SK-N-SH (cell line): ENCODE data around the gene FOXB1. TPM values are rescaled to one million over a fixed set of nuclear protein-coding genes. Genes with fewer than 3 reads are reported as not detected.
A peak's percentile ranks its signal among the peaks of the same experiment; 100 is the strongest.

ENCODE experiments used
- CTCF ChIA-PET: fragments of 300-600, 350-600 bp; formaldehyde crosslinking; extraction: SDS; loops from one replicate; lab custom pipeline; 2021; lab: Yijun Ruan, JAX
- POLR2A ChIA-PET: fragments of 350-600 bp; sonication (Branson Sonifier 250); formaldehyde crosslinking; extraction: SDS; loops from one replicate; lab custom pipeline; 2020; ENCODE audit warnings: antibody characterized with exemption, inconsistent platforms; lab: Yijun Ruan, JAX
- DNase-seq: peaks from one replicate; pipeline ENCODE4 v3.0.0; 2012
- H2AFZ ChIP-seq: fragments of 200-600 bp; sonication (generic); 2 replicates; pipeline ENCODE4 v1.8.1; 2016; ENCODE audit warnings: antibody characterized with exemption, mild to moderate bottlenecking, low read depth
- H3F3A ChIP-seq: fragments of 200-600 bp; sonication (generic); replicated peaks from 2 replicates; pipeline ENCODE3; 2016; ENCODE audit warnings: antibody characterized with exemption, mild to moderate bottlenecking; ENCODE audit not compliant: insufficient read depth
- H3K27ac ChIP-seq, 2 experiments: fragments of 200-500 bp in 1 of 2; fragments of 200-600 bp in 1 of 2; sonication (Bioruptor generic) in 1 of 2; sonication (generic), shearing (Covaris generic) in 1 of 2; 2 replicates each; pipeline versions ENCODE4 v1.5.1 to v1.6.1; 2014 to 2016; ENCODE audit warnings: low read depth in 2 of 2, inconsistent platforms in 1 of 2, low read length in 1 of 2, mild to moderate bottlenecking in 1 of 2, mixed read lengths in 1 of 2
- H3K27me3 ChIP-seq: fragments of 200-600 bp; sonication (generic), shearing (Covaris generic); 2 replicates; pipeline ENCODE4 v1.6.1; 2016; ENCODE audit warnings: mixed run types; ENCODE audit not compliant: insufficient read depth
- H3K36me3 ChIP-seq, 2 experiments: fragments of 200-500 bp in 1 of 2; fragments of 200-600 bp in 1 of 2; sonication (Bioruptor generic) in 1 of 2; sonication (generic) in 1 of 2; replicated peaks in 1 of 2; 2 replicates each; pipeline versions ENCODE3 to v1.5.1; 2014 to 2016; ENCODE audit warnings: low read length in 1 of 2, mild to moderate bottlenecking in 1 of 2; ENCODE audit not compliant: insufficient read depth in 2 of 2, control insufficient read depth in 1 of 2
- H3K4me1 ChIP-seq, 2 experiments: fragments of 200-500 bp in 1 of 2; fragments of 200-600 bp in 1 of 2; sonication (Bioruptor generic) in 1 of 2; sonication (generic), shearing (Covaris generic) in 1 of 2; 2 replicates each; pipeline versions ENCODE4 v1.5.1 to v1.6.1; 2014 to 2016; ENCODE audit warnings: low read depth in 1 of 2, low read length in 1 of 2, mixed run types in 1 of 2; ENCODE audit not compliant: insufficient read depth in 2 of 2, control insufficient read depth in 1 of 2
- H3K4me2 ChIP-seq: fragments of 200-600 bp; sonication (generic), shearing (Covaris generic); 2 replicates; pipeline ENCODE4 v1.6.1; 2017; ENCODE audit warnings: mixed run types
- H3K4me3 ChIP-seq, 2 experiments: fragments of 200-500 bp in 1 of 2; fragments of 200-600 bp in 1 of 2; sonication (Bioruptor generic) in 1 of 2; sonication (generic), shearing (Covaris generic) in 1 of 2; 2 replicates each; pipeline versions ENCODE4 v1.5.1 to v1.8.1; 2014 to 2016; ENCODE audit warnings: low read depth in 2 of 2, inconsistent platforms in 1 of 2, low read length in 1 of 2, mild to moderate bottlenecking in 1 of 2, mixed read lengths in 1 of 2, moderate library complexity in 1 of 2
- H3K79me2 ChIP-seq: fragments of 200-600 bp; sonication (generic); 2 replicates; pipeline ENCODE4 v1.8.1; 2017; ENCODE audit warnings: mild to moderate bottlenecking; ENCODE audit not compliant: insufficient read depth
- H3K9ac ChIP-seq: fragments of 200-600 bp; sonication (generic); 2 replicates; pipeline ENCODE4 v1.6.1; 2017; ENCODE audit warnings: mixed run types
- H3K9me2 ChIP-seq: fragments of 200-600 bp; sonication (generic); 2 replicates; pipeline ENCODE4 v1.6.1; 2017; ENCODE audit warnings: mixed run types
- H3K9me3 ChIP-seq: fragments of 200-600 bp; sonication (generic); 2 replicates; pipeline ENCODE4 v1.6.1; 2017; ENCODE audit warnings: mixed run types, mild to moderate bottlenecking, moderate library complexity
- H4K20me1 ChIP-seq: fragments of 200-600 bp; sonication (generic); 2 replicates; pipeline ENCODE4 v1.6.1; 2017; ENCODE audit warnings: mild to moderate bottlenecking, mixed run types; ENCODE audit not compliant: insufficient read depth
- CHD2 ChIP-seq: fragments of 150-350 bp; IDR thresholded peaks from 2 replicates; pipeline ENCODE4 v1.6.1; 2018; ENCODE audit warnings: low read length; ENCODE audit not compliant: partially characterized antibody
- EZH2phosphoT487 ChIP-seq: fragments of 200-600 bp; sonication (generic); IDR thresholded peaks from 2 replicates; pipeline ENCODE4 v1.6.1; 2017; ENCODE audit warnings: low read depth, mixed run types, mild to moderate bottlenecking, antibody characterized with exemption, moderate library complexity, borderline replicate concordance
- RFX5 ChIP-seq: IDR thresholded peaks from 2 replicates; pipeline ENCODE4 v1.6.1; 2012; ENCODE audit warnings: mild to moderate bottlenecking, improper control_type of control experiment, low read length
- WGBS: methylation state at CpG from one replicate; pipeline ENCODE4 v1.1.6; 2017; ENCODE audit warnings: low lambda C conversion rate; 5-methylcytosine and 5-hydroxymethylcytosine counted together
- polyA plus RNA-seq, 3 experiments: library from polyadenylated mRNA; depleted of rRNA; stranded (reverse); fragments of >200 nt; gene quantifications; 2 replicates each; pipeline ENCODE4 v1.2.3, GENCODE V29; 2012
- TF ChIP-seq, protein P1 (sequence below): IDR thresholded peaks from 2 replicates; pipeline ENCODE4; 2012
- TF ChIP-seq, protein P2 (sequence below): fragments of 150-350 bp; IDR thresholded peaks from 2 replicates; pipeline ENCODE4 v1.6.1; 2017; ENCODE audit warnings: antibody characterized with exemption, low read length, low read depth, borderline replicate concordance

Gene FOXB1
- polyA plus RNA-seq, 1 of the 3 experiments (the other 2 are of a cell fraction): not detected

DNA sequence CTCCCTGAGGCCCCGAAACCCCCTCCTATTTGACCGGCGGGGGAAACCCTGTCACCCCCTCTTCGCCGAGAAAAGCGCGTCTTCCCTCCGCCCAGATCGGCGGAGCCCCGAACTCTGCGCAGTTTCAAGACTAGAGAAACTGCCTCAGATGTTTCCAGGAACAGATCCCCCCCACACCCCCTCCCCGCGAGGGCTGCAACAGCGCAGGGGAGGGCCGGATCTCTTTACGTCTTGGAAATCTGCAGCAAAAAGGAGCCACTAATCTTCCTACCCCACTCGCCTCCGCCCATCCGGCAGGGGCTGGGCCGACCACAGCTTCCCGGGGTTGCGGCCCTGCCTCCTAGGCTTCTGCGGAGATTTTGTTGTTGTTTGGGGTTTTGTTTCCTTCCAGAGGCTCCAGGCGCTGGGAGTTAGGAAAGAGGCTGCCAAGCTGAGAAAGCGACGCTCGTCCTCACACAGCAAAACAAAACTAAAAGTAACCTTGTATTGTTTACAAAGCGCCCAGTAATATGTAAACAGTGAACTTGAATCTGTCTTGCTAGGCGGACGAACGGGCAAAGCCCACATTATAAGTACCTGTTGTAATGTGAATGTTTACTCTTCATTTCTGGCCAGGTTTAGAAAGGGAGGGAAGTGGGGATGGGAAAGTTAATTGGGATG is 2.2 kb downstream of the FOXB1 start:
- Histone ChIP-seq H3K9ac (no peak overlapping the region), H4K20me1 (no peaks in the 10 kb centered on the region), H3K79me2 (no peaks in the 10 kb centered on the region), H2AFZ (peak overlapping the region; percentile 67; the same call in 1 of the 2 replicates), H3K4me3 (peak overlapping the region; percentile 41 to 57), H3K9me3 (no peaks in the 10 kb centered on the region), H3K9me2 (no peaks in the 10 kb centered on the region), H3K4me1 (no peaks in the 10 kb centered on the region; a peak in 1 of 4 replicates), H3K27ac (no peak overlapping the region), H3K4me2 (peak overlapping the region; percentile 84), H3F3A (no peaks in the 10 kb centered on the region), H3K27me3 (peaks cover 86% of the 10 kb centered on the region)
- peak; percentile 40 for DNase-seq
- POLR2A ChIA-PET: no interaction called here
- CTCF ChIA-PET: interaction anchor here (1.2 to 1.5 kb wide), 2 partner anchors 19 to 20 kb away, joined by 3 to 5 read pairs; no protein-coding TSS in a partner anchor
- TF ChIP-seq, protein P1, sequence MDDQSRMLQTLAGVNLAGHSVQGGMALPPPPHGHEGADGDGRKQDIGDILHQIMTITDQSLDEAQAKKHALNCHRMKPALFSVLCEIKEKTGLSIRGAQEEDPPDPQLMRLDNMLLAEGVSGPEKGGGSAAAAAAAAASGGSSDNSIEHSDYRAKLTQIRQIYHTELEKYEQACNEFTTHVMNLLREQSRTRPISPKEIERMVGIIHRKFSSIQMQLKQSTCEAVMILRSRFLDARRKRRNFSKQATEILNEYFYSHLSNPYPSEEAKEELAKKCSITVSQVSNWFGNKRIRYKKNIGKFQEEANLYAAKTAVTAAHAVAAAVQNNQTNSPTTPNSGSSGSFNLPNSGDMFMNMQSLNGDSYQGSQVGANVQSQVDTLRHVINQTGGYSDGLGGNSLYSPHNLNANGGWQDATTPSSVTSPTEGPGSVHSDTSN: no peak
- TF ChIP-seq EZH2phosphoT487: 0 out of 2 replicates have a peak, but pooled peaks have one; percentile 2
- TF ChIP-seq, all 33 proteins: peak for 1
- no peaks in the 10 kb centered on the region for H3K36me3 ChIP-seq
- 3% methylated on average over 30 of the region's 32 CpGs for WGBS

DNA sequence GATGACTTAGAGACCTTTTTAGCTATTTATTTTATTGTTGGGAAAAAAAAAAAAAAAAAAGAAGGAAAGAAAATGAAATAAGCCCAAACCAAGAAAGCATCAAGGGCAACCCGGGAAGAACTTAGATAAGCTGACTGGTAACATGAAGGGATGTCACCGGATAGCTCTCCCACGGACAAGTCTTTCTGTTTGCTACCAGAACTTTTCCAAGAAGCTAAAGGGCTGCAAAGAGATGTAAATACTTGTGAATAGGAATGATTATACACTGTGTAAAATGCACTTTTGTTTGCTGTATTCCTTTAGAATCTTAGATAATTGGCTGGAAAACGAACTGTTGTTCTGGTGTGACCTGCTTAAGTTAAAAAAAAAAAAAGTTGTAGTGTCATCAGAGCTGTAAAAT is 2.8 kb downstream of the FOXB1 start:
- no peaks in the 10 kb centered on the region for H3K9me2 ChIP-seq
- no peaks in the 10 kb centered on the region for H4K20me1 ChIP-seq
- H3K4me3 ChIP-seq: peak overlapping the region in 1 of 2 experiments; percentile 57; a peak in 1 of 4 replicates
- no peaks in the 10 kb centered on the region for H3K9me3 ChIP-seq
- H3F3A ChIP-seq: no peaks in the 10 kb centered on the region
- WGBS: 16% methylated on average over 4 of the region's 4 CpGs
- CTCF ChIA-PET: interaction anchor here (1.2 to 1.5 kb wide), 2 partner anchors 19 to 21 kb away, joined by 3 to 5 read pairs; no protein-coding TSS in a partner anchor
- no peak overlapping the region for H3K9ac ChIP-seq
- no peaks in the 10 kb centered on the region for H3K79me2 ChIP-seq
- H2AFZ ChIP-seq: no peak overlapping the region
- no peak for DNase-seq
- TF ChIP-seq CHD2 (no peak), RFX5 (no peak)
- TF ChIP-seq, protein P1: no peak
- TF ChIP-seq, protein P2, sequence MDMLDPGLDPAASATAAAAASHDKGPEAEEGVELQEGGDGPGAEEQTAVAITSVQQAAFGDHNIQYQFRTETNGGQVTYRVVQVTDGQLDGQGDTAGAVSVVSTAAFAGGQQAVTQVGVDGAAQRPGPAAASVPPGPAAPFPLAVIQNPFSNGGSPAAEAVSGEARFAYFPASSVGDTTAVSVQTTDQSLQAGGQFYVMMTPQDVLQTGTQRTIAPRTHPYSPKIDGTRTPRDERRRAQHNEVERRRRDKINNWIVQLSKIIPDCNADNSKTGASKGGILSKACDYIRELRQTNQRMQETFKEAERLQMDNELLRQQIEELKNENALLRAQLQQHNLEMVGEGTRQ: no peak
- H3K4me1 ChIP-seq: no peaks in the 10 kb centered on the region; a peak in 1 of 4 replicates
- POLR2A ChIA-PET: no interaction called here
- H3K36me3 ChIP-seq: no peaks in the 10 kb centered on the region
- H3K4me2 ChIP-seq: no peak overlapping the region
- peaks cover 86% of the 10 kb centered on the region for H3K27me3 ChIP-seq
- no peak overlapping the region for H3K27ac ChIP-seq
